Measurements from ENCODE around the gene APOBEC3H.

DNA sequence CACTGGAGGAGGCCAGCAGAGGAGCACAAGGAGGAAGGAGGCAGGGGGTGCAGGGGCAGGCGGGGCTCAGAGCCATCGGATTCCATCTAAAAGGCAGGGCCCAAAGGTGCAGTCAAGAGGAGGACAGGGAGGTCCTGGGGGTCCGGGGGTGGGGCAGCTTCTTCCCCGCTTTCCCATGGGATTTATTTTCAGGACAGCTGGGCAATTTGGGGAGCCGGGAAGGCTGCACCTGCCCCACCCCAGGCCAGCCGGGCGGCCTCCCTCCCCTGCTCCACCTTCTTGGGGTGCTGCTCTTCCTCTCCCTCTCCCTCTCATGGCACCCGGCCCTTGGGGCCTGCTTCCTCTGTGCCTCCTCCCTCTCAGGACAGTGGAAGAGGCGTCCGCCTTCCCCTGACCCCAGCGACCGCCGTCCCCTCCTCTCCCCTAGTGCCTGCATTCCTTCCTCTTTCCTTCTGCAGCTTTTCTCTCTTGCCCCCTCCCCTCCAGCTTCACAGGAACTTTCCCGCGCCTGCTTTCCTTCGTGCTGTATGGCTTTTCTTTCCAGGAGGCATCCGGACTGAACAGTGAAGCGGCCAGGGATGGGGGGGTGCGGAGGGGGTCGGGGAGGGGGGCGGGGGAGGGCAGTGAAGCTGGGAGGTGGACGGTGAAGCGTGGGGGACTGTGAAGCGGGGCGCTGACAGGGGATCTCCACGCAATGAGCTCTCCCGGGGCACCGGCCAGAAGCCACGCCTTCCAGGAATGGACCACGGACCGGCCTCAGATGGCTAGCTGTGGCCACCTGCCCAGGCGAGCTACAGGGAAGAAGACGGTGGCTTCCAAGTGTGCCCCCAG, 26.9 kb downstream of the APOBEC3H start:
- TF ChIP-seq, protein P1, sequence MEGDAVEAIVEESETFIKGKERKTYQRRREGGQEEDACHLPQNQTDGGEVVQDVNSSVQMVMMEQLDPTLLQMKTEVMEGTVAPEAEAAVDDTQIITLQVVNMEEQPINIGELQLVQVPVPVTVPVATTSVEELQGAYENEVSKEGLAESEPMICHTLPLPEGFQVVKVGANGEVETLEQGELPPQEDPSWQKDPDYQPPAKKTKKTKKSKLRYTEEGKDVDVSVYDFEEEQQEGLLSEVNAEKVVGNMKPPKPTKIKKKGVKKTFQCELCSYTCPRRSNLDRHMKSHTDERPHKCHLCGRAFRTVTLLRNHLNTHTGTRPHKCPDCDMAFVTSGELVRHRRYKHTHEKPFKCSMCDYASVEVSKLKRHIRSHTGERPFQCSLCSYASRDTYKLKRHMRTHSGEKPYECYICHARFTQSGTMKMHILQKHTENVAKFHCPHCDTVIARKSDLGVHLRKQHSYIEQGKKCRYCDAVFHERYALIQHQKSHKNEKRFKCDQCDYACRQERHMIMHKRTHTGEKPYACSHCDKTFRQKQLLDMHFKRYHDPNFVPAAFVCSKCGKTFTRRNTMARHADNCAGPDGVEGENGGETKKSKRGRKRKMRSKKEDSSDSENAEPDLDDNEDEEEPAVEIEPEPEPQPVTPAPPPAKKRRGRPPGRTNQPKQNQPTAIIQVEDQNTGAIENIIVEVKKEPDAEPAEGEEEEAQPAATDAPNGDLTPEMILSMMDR (conservative IDR thresholded peaks at IDR 0.05) = no peak
- TF ChIP-seq EZH2 (IDR thresholded peaks at IDR 0.05; ENCODE audit: low read depth) = no peak
